Measurements from ENCODE around the gene GATA6.

The GATA6 gene

DNA sequence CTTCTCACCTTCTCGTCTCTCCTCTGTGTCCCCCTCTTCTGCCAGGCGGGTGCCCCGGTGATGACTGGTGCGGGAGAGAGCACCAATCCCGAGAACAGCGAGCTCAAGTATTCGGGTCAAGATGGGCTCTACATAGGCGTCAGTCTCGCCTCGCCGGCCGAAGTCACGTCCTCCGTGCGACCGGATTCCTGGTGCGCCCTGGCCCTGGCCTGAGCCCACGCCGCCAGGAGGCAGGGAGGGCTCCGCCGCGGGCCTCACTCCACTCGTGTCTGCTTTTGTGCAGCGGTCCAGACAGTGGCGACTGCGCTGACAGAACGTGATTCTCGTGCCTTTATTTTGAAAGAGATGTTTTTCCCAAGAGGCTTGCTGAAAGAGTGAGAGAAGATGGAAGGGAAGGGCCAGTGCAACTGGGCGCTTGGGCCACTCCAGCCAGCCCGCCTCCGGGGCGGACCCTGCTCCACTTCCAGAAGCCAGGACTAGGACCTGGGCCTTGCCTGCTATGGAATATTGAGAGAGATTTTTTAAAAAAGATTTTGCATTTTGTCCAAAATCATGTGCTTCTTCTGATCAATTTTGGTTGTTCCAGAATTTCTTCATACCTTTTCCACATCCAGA, 31.3 kb downstream of the GATA6 start:
- no peak for DNase-seq (ENCODE audit: low read depth)
- TF ChIP-seq, protein P1, sequence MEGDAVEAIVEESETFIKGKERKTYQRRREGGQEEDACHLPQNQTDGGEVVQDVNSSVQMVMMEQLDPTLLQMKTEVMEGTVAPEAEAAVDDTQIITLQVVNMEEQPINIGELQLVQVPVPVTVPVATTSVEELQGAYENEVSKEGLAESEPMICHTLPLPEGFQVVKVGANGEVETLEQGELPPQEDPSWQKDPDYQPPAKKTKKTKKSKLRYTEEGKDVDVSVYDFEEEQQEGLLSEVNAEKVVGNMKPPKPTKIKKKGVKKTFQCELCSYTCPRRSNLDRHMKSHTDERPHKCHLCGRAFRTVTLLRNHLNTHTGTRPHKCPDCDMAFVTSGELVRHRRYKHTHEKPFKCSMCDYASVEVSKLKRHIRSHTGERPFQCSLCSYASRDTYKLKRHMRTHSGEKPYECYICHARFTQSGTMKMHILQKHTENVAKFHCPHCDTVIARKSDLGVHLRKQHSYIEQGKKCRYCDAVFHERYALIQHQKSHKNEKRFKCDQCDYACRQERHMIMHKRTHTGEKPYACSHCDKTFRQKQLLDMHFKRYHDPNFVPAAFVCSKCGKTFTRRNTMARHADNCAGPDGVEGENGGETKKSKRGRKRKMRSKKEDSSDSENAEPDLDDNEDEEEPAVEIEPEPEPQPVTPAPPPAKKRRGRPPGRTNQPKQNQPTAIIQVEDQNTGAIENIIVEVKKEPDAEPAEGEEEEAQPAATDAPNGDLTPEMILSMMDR (IDR thresholded peaks at IDR 0.05; ENCODE audit: low read depth, low read length, missing control alignments) = no peak
- in situ Hi-C loops (cut with HindIII; ENCODE audit: low sequenced_read_pairs) = no loop called here

DNA sequence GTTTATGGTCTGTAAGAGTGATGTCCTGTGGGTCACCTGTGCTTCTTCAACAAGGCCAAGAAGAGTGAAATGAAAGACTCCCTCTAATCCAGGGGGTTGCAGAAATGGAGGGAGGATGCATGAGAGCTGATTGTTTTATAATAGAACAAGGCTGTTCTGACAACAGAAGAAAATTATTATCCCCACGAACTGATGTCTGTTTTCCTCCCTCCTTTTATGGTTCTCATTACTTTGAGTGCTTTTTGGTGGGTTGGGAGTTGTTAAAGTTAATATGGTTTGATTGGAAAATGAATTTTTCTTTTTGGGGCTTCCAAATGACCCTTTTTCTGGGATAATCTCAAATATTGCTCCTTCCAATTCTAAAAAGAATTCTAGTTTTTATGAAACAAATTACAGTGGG, 33.6 kb downstream of the GATA6 start:
- no peak overlapping the region for H3K4me3 ChIP-seq (ENCODE audit: low read depth, low read length)
- in situ Hi-C loops (cut with HindIII; ENCODE audit: low sequenced_read_pairs) = no loop called here
- TF ChIP-seq, protein P1 (IDR thresholded peaks at IDR 0.05; ENCODE audit: low read depth, low read length, missing control alignments) = no peak
- DNase-seq (ENCODE audit: low read depth) = no peak

More for the DNA sequence above, 31.3 kb downstream of the GATA6 start:
- no peak overlapping the region for H3K4me3 ChIP-seq (ENCODE audit: low read depth, low read length)

DNA sequence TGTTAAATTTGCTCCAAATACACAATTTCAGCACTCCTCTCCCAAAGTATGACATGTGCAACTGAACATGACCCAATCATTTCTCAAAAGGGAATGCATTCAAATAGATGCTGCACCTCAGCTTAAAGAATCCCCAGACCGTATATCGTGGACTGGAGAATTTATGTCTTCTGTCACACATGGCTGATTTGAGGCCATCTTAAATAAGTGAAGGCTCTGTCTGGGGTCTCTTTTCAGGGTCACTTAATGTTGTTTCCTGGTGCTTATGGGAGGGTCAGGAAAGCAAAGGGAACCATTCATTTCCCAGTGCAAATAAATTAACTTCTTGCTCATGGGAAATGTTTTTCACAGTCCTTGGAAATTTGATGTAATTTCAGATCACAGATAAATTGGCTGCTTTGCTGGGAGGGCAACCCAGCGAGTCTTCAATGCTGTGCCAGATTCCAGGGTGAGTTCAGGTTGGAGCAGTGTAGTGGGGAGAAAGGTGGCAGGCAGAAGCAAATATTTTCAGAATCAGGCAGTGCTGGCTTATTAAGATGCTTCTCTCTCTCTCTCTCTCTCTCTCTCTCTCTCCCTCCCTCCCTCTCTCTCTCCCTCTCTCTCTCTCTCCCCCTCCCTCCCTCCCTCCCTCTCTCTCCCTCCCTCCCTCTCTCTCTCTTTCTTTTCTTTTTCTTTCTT, 34.3 kb downstream of the GATA6 start:
- no peak overlapping the region for H3K4me3 ChIP-seq (ENCODE audit: low read depth, low read length)
- DNase-seq (ENCODE audit: low read depth) = no peak
- in situ Hi-C loops (cut with HindIII; ENCODE audit: low sequenced_read_pairs) = no loop called here
- TF ChIP-seq, protein P1 (IDR thresholded peaks at IDR 0.05; ENCODE audit: low read depth, low read length, missing control alignments) = no peak

DNA sequence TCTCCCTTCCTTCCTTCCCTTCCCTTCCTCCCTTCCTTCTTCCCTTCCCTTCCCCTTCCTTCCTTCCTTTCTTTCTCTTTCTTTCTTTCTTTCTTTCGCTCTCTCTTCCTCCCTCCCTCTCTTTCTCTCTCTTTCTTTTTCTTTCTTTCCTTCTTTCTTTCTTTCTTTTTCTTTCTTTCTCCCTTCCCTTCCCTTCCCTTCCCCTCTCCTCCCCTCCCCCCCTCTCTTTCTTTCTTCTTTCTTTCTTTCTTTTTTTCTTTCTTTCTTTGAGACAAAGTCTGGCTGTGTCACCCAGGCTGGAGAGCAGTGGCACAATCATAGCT, 34.8 kb downstream of the GATA6 start:
- no peak overlapping the region for H3K4me3 ChIP-seq (ENCODE audit: low read depth, low read length)
- DNase-seq (ENCODE audit: low read depth) = no peak
- in situ Hi-C loops (cut with HindIII; ENCODE audit: low sequenced_read_pairs) = no loop called here
- TF ChIP-seq, protein P1 (IDR thresholded peaks at IDR 0.05; ENCODE audit: low read depth, low read length, missing control alignments) = no peak

DNA sequence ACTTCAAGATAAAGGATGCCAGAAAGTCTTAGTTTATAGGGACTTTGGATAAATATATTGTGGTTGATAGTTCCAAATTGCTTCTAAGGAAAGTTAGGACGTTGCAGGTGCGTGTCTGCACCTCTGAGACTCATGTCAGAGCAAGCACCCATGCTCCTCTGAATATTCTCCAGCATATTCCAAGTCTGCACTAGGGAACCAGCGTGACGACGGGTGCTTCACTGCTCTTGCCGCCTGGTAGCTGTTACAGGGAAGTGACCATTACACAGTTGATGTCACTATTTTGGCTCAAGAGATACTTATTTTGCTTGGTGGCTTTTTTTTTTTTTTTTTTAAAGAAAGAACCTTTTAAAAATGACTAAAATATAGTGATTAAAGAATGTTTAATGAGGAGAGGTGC, 35.6 kb downstream of the GATA6 start:
- DNase-seq (ENCODE audit: low read depth) = no peak
- no peak overlapping the region for H3K4me3 ChIP-seq (ENCODE audit: low read depth, low read length)
- TF ChIP-seq, protein P1 (IDR thresholded peaks at IDR 0.05; ENCODE audit: low read depth, low read length, missing control alignments) = no peak
- in situ Hi-C loops (cut with HindIII; ENCODE audit: low sequenced_read_pairs) = no loop called here

DNA sequence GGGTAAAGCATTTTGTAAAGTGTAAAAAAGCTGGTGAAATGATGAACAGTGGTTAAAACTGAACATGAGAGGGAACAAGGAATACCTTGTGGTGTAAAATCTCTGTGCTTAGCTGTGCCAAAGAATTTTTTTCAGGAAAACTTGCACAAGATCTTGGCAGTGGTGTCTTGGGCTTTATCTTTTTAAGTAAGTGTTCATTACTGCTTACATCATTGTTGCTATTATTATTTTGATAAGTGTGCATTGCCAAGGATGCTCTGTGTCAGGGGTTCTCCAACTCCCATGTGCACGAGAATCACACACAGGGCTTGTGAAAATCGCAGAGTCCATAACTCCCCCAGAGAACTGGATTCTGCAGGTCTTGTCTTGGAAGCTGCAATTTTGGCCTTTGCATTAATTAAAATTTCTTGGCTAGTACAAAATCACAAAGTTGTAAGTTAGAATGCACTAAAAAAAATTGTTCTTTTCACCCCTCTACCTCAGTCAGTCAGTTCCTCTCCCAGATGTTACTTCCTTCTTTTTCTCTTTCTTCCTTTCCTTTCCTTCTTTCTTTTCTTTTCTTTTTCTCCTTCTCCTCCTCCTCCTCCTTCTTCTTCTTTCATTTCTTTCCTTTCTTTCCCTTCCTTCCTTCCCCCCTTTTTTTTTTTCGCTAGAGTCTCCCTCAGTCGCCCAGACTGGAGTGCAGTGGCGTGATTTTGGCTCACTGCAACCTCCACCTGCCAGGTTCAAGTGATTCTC, 37.8 kb downstream of the GATA6 start:
- in situ Hi-C loops (cut with HindIII; ENCODE audit: low sequenced_read_pairs) = no loop called here
- H3K4me3 ChIP-seq (ENCODE audit: low read depth, low read length) = no peak overlapping the region
- no peak for DNase-seq (ENCODE audit: low read depth)
- TF ChIP-seq, protein P1 (IDR thresholded peaks at IDR 0.05; ENCODE audit: low read depth, low read length, missing control alignments) = no peak

Measured in astrocyte of the cerebellum (primary cell).